GM21717 (cell line): ENCODE results near the gene KIAA1549.

Experiments used
- ATAC-seq: cut with Tn5 transposase; IDR thresholded peaks from one replicate; pipeline ENCODE4 v1.9.1; 2021; ENCODE audit warnings: mild to moderate bottlenecking, moderate library complexity; ENCODE audit not compliant: unreplicated experiment

KIAA1549 gene

GRCh38 chr7:138861051-138861450, 120.1 kb downstream of the KIAA1549 start:
- ATAC-seq = no peak

GRCh38 chr7:138857728-138858127, 123.5 kb downstream of the KIAA1549 start:
- no peak for ATAC-seq

- no peak for ATAC-seq
Observed at GRCh38 chr7:138854115-138854645, 127.0 kb downstream of the KIAA1549 start.

- no peak for ATAC-seq
Observed at GRCh38 chr7:138853448-138853847, 127.7 kb downstream of the KIAA1549 start.

- ATAC-seq = no peak
Observed at GRCh38 chr7:138852469-138852868, 128.7 kb downstream of the KIAA1549 start.

- no peak for ATAC-seq
Observed at GRCh38 chr7:138849701-138850100, 131.5 kb downstream of the KIAA1549 start.

GRCh38 chr7:138848056-138848980, 132.9 kb downstream of the KIAA1549 start:
- no peak for ATAC-seq

GRCh38 chr7:138845711-138846110, 135.5 kb downstream of the KIAA1549 start:
- ATAC-seq = no peak

GRCh38 chr7:138843632-138844580, 137.3 kb downstream of the KIAA1549 start:
- no peak for ATAC-seq

GRCh38 chr7:138842111-138842510, 139.1 kb downstream of the KIAA1549 start:
- ATAC-seq = no peak

- no peak for ATAC-seq
Observed at GRCh38 chr7:138838166-138838565, 143.0 kb downstream of the KIAA1549 start.

GRCh38 chr7:138837627-138838026, 143.6 kb downstream of the KIAA1549 start:
- ATAC-seq = no peak

GRCh38 chr7:138835087-138835486, 146.1 kb downstream of the KIAA1549 start:
- no peak for ATAC-seq

- no peak for ATAC-seq
Observed at GRCh38 chr7:138834583-138834982, 146.6 kb downstream of the KIAA1549 start.

- no peak for ATAC-seq
Observed at GRCh38 chr7:138833596-138833995, 147.6 kb downstream of the KIAA1549 start.

- no peak for ATAC-seq
Observed at GRCh38 chr7:138832966-138833365, 148.2 kb downstream of the KIAA1549 start.

GRCh38 chr7:138829335-138829734, 151.9 kb downstream of the KIAA1549 start:
- no peak for ATAC-seq

GRCh38 chr7:138828302-138828701, 152.9 kb downstream of the KIAA1549 start:
- no peak for ATAC-seq

GRCh38 chr7:138825049-138825721, 156.0 kb downstream of the KIAA1549 start:
- ATAC-seq = no peak

- no peak for ATAC-seq
Observed at GRCh38 chr7:138822867-138823535, 158.2 kb downstream of the KIAA1549 start.
